ENCODE data around the gene CFAP99.

- TF ChIP-seq, protein P1, sequence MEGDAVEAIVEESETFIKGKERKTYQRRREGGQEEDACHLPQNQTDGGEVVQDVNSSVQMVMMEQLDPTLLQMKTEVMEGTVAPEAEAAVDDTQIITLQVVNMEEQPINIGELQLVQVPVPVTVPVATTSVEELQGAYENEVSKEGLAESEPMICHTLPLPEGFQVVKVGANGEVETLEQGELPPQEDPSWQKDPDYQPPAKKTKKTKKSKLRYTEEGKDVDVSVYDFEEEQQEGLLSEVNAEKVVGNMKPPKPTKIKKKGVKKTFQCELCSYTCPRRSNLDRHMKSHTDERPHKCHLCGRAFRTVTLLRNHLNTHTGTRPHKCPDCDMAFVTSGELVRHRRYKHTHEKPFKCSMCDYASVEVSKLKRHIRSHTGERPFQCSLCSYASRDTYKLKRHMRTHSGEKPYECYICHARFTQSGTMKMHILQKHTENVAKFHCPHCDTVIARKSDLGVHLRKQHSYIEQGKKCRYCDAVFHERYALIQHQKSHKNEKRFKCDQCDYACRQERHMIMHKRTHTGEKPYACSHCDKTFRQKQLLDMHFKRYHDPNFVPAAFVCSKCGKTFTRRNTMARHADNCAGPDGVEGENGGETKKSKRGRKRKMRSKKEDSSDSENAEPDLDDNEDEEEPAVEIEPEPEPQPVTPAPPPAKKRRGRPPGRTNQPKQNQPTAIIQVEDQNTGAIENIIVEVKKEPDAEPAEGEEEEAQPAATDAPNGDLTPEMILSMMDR (IDR thresholded peaks at IDR 0.05), result no peak
- TF ChIP-seq EZH2phosphoT487 (IDR thresholded peaks at IDR 0.05) (no peak), EZH2 (IDR thresholded peaks at IDR 0.05) (no peak)
These were observed 4.9 kb downstream of the CFAP99 start for GRCh38 chr4:2423695-2424094.
